ENCODE data around the gene MAP4K2.

Gene MAP4K2

GRCh38 chr11:64813826-64814225 lies 10.8 kb upstream of the MAP4K2 start:
- DNase-seq (ENCODE audit: low read depth), result no peak

DNA sequence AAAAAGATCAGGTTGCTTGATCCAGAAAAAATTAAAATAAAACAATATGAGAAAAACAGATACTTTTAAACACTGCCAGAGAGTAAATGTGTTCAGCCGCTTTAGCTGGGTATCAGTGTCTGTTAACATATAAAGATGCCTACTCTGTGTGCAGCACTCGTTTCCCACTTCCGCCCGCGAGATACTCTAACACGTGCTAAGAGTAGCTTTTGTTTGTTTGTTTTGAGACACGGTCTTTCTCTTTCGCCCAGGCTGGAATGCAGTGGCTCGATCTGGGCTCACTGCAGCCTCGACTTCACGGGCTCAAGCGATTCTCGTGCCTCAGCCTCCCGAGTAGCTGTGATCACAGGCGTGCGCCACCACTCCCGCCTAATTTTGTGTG lies 7.9 kb upstream of the MAP4K2 start:
- peak; percentile 16 for DNase-seq (ENCODE audit: low read depth)

DNA sequence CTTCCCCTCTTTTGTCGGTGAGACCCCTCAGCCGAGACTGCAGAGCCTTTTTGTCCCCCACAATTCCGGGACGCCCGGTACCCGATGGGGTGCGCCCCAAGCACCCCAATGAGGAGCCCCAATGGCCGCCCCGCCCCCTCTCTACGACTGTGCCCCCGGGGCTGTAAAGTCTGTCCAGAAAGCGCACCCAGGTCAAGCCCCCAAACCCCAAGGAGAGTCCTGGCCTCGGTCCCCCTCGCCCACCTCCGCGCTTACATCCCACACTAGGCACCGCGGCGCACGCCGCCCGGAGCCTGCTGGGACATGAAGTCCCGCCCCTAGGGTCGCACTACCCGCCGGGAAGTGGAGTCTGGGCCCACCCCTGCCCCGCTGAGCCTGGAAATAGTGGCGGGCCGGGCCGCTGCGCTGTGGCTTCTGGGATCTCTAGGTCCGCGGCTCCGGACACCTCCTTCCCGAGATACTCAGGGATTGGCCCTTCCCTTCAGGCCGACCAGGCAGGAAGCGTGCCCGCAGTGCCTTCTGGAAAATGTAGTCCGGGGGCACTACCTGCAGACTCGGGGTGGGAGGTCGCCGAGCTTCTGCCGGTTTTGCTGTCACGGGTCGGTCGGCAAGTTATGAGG lies 7.4 kb upstream of the MAP4K2 start, which contains the start of gene MEN1:
Gene MEN1, minus strand, starts transcription at position 281 of the 620 bp plus-strand sequence. CDS start 442 bp downstream, outside the sequence.
- peak; percentile 76 for DNase-seq (ENCODE audit: low read depth)

DNA sequence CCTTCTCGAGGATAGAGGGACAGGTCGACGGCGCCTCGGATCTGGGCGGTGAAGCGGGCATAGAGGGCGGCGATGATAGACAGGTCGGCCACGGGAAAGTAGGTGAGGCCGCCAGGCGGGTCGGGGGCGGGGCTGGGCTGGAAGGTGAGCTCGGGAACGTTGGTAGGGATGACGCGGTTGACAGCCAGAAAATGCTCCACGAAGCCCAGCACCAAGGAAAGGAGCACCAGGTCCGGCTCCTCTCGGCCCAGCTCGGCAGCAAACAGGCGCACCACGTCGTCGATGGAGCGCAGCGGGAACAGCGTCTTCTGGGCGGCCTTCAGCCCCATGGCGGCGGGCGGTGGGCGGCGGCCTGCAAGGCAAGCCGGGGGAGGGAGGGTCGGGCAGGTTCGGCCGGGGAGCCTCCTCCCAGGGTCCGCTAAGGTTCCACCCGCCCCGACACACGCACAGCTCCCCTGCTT lies 6.8 kb upstream of the MAP4K2 start:
- DNase-seq (ENCODE audit: low read depth), result no peak

- DNase-seq (ENCODE audit: low read depth), result no peak
Observed at GRCh38 chr11:64805481-64805880, 2.5 kb upstream of the MAP4K2 start.

DNA sequence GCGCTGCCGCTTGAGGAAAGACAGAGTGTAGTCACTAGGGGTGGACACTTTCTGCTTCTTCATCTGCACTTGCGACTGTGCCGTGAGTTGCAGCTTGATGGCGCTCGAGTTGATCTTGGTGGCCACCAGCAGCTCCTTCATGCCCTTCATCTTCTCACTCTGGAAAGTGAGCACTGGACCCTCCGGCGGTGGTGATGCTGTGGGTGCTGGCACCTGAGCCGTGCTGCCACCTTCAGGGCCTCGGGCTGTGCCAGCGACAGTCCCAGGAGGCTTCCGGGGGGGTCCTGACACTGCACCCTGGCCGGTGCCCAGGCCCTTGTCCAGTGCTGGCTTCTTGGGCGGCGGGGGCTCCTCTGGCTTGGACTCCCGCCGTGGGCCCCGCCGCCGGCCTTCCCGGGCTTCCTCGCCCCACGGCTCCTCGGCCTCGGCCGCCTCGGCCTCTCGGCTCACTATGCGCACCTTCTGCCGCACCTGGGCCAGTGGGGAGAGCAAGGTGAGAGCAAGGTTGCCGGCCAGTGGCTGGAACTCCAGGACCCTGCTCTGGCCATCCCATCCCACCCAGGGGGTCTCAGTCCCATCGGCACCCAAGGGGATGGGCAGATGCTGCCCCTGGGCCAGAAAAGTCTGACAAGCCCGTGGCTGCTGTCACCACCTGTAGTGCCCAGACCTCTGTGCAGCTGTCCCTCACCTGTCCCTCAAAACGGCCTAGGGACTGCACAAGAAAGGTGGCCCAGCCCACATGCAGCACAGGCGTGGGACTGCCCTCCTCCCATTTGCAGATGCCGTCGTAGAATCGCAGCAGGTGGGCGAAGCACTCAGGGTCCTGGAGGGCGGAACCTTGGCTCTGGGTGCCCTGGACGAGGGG lies 1.6 kb upstream of the MAP4K2 start:
- no peak for DNase-seq (ENCODE audit: low read depth)

GRCh38 chr11:64803846-64804345 lies 882 bp upstream of the MAP4K2 start:
- DNase-seq (ENCODE audit: low read depth), result no peak

GRCh38 chr11:64802370-64803157 lies 450 bp downstream of the MAP4K2 start:
- DNase-seq (ENCODE audit: low read depth), result peak; percentile 17

- DNase-seq (ENCODE audit: low read depth), result no peak
Observed at GRCh38 chr11:64801561-64802369, 1.2 kb downstream of the MAP4K2 start.

- no peak for DNase-seq (ENCODE audit: low read depth)
Observed at GRCh38 chr11:64801158-64801464, 1.9 kb downstream of the MAP4K2 start.

GRCh38 chr11:64800303-64801157 lies 2.5 kb downstream of the MAP4K2 start:
- DNase-seq (ENCODE audit: low read depth), result no peak

DNA sequence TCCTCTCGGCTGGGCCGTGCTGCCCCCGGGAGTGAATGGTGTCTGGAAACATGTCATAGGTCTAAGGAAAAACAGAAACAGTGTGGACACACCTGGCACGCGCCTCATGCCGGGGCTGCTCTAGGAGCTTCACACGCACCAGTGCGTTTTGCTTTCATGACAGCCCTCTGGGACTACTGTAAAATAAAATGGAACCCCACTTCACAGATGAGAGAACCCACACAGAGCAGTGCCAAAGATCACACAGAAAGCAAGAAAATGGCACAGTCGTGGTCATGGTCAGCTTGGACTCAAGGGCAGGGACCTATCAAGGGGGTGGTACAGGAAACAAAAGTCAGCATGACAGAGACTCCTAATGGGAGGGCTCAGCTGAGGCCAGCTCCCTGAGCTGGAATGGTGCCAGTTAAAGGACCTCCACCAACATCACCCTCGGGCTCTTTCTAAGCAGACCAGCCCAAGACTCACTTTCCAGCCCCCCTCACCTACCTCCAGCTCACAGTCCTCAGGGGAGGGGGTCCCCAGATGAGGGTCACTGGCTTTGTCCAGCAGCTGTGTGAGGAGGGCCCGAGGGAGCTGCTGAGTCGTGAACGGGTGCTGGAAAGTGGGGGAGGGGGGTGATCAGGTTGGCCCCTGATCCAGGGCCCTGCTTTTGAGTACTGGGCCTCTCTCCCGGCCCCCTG lies 3.3 kb downstream of the MAP4K2 start:
- DNase-seq (ENCODE audit: low read depth), result no peak

GRCh38 chr11:64799256-64799622 lies 3.8 kb downstream of the MAP4K2 start:
- no peak for DNase-seq (ENCODE audit: low read depth)

DNA sequence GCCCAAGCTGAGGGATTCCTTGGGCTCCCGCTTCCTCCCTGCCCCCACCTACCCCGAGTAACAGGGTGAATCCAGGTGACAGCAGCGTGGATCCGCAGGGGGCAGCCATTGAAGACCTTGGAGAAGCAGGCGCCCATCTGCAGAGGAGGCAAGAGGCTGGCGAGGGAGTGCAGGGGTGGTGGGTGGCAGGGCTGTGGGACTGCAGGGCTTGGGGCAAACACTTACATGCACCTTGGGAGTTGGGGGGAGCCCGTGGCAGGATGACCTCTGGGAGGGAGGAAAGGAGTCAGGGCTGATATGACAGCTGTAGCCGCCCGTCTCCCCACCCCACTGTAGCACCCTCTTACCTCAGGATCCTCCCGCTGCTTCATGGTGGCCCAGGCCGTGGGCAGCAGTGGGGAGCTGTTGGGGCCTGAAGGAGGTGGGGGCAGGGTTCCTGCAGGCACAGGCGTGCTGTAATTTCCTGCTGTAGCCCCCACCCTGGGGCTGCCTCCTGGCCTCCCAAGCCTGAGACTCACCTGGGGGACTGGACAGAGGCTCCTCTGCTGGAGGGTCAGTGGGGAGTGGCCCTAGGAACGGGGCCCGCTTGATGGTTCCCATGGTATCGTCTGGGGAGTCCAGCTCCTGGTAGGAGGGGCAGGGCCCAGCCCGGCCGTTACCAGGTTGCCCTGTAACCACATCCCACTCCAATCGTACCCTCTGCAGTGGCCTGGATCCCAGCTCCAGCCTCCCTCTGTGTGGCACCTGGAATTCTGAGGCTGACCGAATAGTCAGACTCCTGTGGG lies 6.1 kb downstream of the MAP4K2 start:
- no peak for DNase-seq (ENCODE audit: low read depth)

- DNase-seq (ENCODE audit: low read depth), result no peak
Observed at GRCh38 chr11:64796047-64796756, 6.8 kb downstream of the MAP4K2 start.

GRCh38 chr11:64794526-64794925 lies 8.5 kb downstream of the MAP4K2 start:
- no peak for DNase-seq (ENCODE audit: low read depth)

GRCh38 chr11:64793271-64794160 lies 9.5 kb downstream of the MAP4K2 start:
- DNase-seq (ENCODE audit: low read depth), result no peak

DNA sequence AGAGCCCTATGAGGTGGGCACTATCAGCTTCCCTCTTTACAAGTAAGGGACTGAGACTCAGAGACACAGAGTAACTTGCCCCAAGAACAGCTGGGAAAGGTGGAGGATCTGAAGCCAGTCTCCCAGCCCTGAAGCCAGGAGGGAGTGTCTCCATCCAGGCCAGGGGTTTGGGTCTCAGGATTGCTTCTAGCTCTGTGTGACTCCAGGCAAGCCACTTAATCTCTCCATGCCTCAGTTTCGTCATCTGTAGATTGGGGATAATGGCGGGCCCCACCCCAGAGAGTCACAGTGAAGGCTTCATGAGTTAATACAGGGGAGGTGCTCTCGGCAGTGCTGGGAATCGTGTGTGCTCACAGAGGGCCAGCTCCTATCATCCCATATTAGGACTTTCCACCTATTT lies 10.5 kb downstream of the MAP4K2 start:
- no peak for DNase-seq (ENCODE audit: low read depth)

Data from activated T-cell treated with anti-CD3 and anti-CD28 coated beads for 24 hours (primary cell).